ENCODE data around the gene FRMD5. TPM values are rescaled to one million over a fixed set of nuclear protein-coding genes. Genes with fewer than 3 reads are reported as not detected.

FRMD5 gene
- total and polyA plus RNA-seq, 2 donors from 2014 or later, result 0.32 to 0.41 TPM

- Histone ChIP-seq H3K27me3 (ENCODE audit: control insufficient read depth, insufficient read depth, low read length) (no peaks in the 10 kb centered on the region), H3K27ac (ENCODE audit: low read depth in 2 of 2, low read length in 2 of 2) (no peak overlapping the region), H3K4me3 (ENCODE audit: low read length in 3 of 3) (no peak overlapping the region), H3K9me3 (ENCODE audit: control insufficient read depth in 2 of 3, insufficient read depth in 1 of 3, low read length in 3 of 3) (no peaks in the 10 kb centered on the region), H3K9ac (ENCODE audit: low read length in 3 of 3) (no peak overlapping the region), H3K36me3 (ENCODE audit: control insufficient read depth in 2 of 3, insufficient read depth in 3 of 3, low read length in 3 of 3) (no peaks in the 10 kb centered on the region), H3K4me1 (ENCODE audit: control insufficient read depth in 2 of 3, insufficient read depth in 2 of 3, low read depth in 1 of 3, low read length in 3 of 3) (no peaks in the 10 kb centered on the region)
- no peak for TF ChIP-seq CTCF (IDR thresholded peaks at IDR 0.05; ENCODE audit: borderline replicate concordance, extremely low read depth, insufficient read depth)
- DNase-seq (no peak), FAIRE-seq (no peak)
- intact Hi-C loops (cut with DNase I), result no loop called here
These were observed 265.0 kb downstream of the FRMD5 start for GRCh38 chr15:43930079-43930478.

GRCh38 chr15:43928152-43928551 lies 266.9 kb downstream of the FRMD5 start:
- intact Hi-C loops (cut with DNase I), result no loop called here
- no peak for DNase-seq
- no peaks in the 10 kb centered on the region for H3K9me3 ChIP-seq (ENCODE audit: control insufficient read depth in 2 of 3, insufficient read depth in 1 of 3, low read length in 3 of 3)
- no peak overlapping the region for H3K27ac ChIP-seq (ENCODE audit: low read depth in 2 of 2, low read length in 2 of 2)
- no peaks in the 10 kb centered on the region for H3K4me1 ChIP-seq (ENCODE audit: control insufficient read depth in 2 of 3, insufficient read depth in 2 of 3, low read depth in 1 of 3, low read length in 3 of 3)
- no peak for TF ChIP-seq CTCF (IDR thresholded peaks at IDR 0.05; ENCODE audit: borderline replicate concordance, extremely low read depth, insufficient read depth)
- no peak for FAIRE-seq
- no peak overlapping the region for H3K4me3 ChIP-seq (ENCODE audit: low read length in 3 of 3)
- H3K27me3 ChIP-seq (ENCODE audit: control insufficient read depth, insufficient read depth, low read length), result no peaks in the 10 kb centered on the region
- H3K9ac ChIP-seq (ENCODE audit: low read length in 3 of 3), result no peak overlapping the region
- no peaks in the 10 kb centered on the region for H3K36me3 ChIP-seq (ENCODE audit: control insufficient read depth in 2 of 3, insufficient read depth in 3 of 3, low read length in 3 of 3)

- H3K9me3 ChIP-seq (ENCODE audit: control insufficient read depth in 2 of 3, insufficient read depth in 1 of 3, low read length in 3 of 3), result no peaks in the 10 kb centered on the region
- H3K27me3 ChIP-seq (ENCODE audit: control insufficient read depth, insufficient read depth, low read length), result no peaks in the 10 kb centered on the region
- H3K4me3 ChIP-seq (ENCODE audit: low read length in 3 of 3), result no peak overlapping the region
- intact Hi-C loops (cut with DNase I), result no loop called here
- no peak for DNase-seq
- no peak for FAIRE-seq
- no peak overlapping the region for H3K27ac ChIP-seq (ENCODE audit: low read depth in 2 of 2, low read length in 2 of 2)
- no peaks in the 10 kb centered on the region for H3K36me3 ChIP-seq (ENCODE audit: control insufficient read depth in 2 of 3, insufficient read depth in 3 of 3, low read length in 3 of 3)
- no peak for TF ChIP-seq CTCF (IDR thresholded peaks at IDR 0.05; ENCODE audit: borderline replicate concordance, extremely low read depth, insufficient read depth)
- H3K9ac ChIP-seq (ENCODE audit: low read length in 3 of 3), result no peak overlapping the region
- no peaks in the 10 kb centered on the region for H3K4me1 ChIP-seq (ENCODE audit: control insufficient read depth in 2 of 3, insufficient read depth in 2 of 3, low read depth in 1 of 3, low read length in 3 of 3)
These were observed 267.9 kb downstream of the FRMD5 start for GRCh38 chr15:43927203-43927602.

GRCh38 chr15:43923553-43923952 lies 271.5 kb downstream of the FRMD5 start:
- Histone ChIP-seq H3K27me3 (ENCODE audit: control insufficient read depth, insufficient read depth, low read length) (no peaks in the 10 kb centered on the region), H3K36me3 (ENCODE audit: control insufficient read depth in 2 of 3, insufficient read depth in 3 of 3, low read length in 3 of 3) (no peaks in the 10 kb centered on the region), H3K4me1 (ENCODE audit: control insufficient read depth in 2 of 3, insufficient read depth in 2 of 3, low read depth in 1 of 3, low read length in 3 of 3) (no peaks in the 10 kb centered on the region), H3K4me3 (ENCODE audit: low read length in 3 of 3) (no peak overlapping the region), H3K9me3 (ENCODE audit: control insufficient read depth in 2 of 3, insufficient read depth in 1 of 3, low read length in 3 of 3) (no peaks in the 10 kb centered on the region), H3K9ac (ENCODE audit: low read length in 3 of 3) (no peak overlapping the region), H3K27ac (ENCODE audit: low read depth in 2 of 2, low read length in 2 of 2) (no peak overlapping the region)
- DNase-seq (no peak), FAIRE-seq (no peak)
- intact Hi-C loops (cut with DNase I), result no loop called here
- no peak for TF ChIP-seq CTCF (IDR thresholded peaks at IDR 0.05; ENCODE audit: borderline replicate concordance, extremely low read depth, insufficient read depth)
